HG02759 (cell line): ENCODE results near the gene AKR1C3.
"Not testable (repeated sequence)": the region's sequence is repeated elsewhere in the genome, so short reads cannot be mapped to it uniquely, and the experiment has no call there.

ENCODE experiments used
- ATAC-seq: cut with Tn5 transposase; IDR thresholded peaks from one replicate; pipeline ENCODE4 v1.9.1; 2021; ENCODE audit warnings: mild to moderate bottlenecking, moderate library complexity; ENCODE audit not compliant: unreplicated experiment

The AKR1C3 gene

DNA sequence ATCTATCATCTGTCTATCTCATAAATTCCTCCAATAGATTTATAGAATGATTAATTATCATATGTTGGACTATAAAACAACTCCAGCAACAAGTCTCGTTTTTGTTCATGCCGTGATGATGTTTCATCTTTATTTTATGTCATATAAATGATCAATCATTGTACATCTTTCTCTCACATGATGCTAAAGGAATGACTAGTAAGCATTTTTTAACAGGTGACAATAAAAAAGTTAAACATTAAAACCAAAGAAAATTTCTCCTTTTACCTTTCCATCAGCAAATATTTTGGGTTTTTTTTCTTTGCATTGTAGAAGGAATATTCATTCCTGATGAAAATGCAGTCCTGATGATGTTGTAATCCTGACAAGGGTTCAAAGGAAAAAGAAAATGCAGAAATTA lies 41.4 kb downstream of the AKR1C3 start:
- no peak for ATAC-seq

DNA sequence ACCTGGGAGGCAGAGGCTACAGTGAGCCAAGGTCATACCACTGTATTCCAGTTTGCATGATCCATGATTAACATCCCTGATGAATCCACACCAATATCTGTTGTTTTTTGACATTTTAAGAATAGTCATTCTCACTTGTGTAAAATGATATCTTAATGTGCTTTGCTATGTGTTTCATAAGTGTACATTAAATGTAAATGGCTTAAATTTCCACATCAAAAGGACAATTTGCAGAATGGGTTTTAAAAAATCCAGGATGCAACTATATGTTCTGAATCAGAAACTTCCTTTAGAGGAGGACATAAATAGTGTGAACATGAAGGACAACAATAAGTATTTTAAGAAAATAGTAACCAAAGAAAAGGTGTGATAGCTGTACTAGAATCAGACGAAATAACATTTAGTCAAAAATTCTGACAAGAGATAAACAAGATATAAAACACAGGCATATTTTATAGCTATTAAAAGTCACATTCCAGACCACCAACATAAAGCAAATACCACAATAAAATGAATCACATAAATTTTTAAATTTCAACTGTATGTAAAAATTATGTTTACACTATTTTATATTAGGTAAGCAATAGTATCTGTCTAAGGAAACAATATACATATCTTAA lies 42.4 kb downstream of the AKR1C3 start:
- no peak for ATAC-seq

DNA sequence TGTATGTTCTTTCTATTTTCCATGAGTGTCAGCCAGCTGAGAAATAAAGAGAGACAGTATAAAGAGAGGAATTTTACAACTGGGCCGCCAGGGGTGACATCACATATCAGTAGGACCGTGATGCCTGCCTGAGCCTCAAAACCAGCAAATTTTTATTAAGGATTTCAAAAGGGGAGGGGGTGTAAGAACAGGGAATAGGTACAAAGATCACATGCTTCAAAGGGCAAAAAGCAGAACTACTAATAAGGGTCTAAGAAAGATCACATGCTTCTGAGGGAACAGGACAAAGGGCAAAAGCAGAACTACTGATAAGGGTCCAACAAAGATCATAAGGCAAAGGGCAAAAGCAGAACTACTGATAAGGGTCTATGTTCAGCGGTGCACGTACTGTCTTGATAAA lies 43.5 kb downstream of the AKR1C3 start:
- ATAC-seq, result not testable (repeated sequence)

DNA sequence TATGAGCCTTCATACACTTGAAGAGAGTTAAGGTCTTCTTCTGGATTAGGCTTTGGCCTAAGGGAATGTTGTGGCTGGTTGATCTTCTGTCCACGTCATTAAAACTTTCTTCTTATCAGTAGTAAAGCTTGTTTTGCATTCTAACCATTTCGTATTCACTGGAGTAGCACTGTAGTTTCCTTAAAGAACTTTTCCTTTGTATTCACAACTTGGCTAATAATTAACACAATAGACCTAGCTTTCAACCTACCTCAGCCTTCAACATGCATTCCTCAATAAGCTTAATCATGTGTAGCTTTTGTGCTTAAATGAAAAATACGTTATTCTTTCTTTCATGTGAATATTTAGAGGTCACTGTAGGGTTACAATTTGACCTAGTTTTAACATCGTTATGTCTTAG lies 48.0 kb downstream of the AKR1C3 start:
- ATAC-seq, result no peak

DNA sequence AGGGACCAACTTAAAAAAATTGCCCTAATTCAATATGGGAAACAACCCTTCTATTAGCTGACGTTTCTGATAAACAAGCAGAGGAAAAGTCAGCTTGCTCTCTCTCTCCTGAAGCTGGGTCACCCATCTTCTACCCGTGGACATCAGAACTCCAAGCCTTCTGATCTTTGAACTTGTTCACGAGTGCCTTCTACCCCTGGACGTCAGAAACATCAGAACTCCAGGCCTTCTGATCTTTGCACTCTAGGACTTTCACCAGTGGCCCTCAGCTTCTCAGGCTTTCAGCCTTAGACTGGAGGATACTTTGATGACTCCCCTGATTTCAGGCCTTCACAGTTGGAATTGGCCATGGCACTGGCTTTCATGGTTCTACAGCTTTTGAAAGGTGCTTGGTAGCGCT lies 48.9 kb downstream of the AKR1C3 start:
- ATAC-seq, result no peak

DNA sequence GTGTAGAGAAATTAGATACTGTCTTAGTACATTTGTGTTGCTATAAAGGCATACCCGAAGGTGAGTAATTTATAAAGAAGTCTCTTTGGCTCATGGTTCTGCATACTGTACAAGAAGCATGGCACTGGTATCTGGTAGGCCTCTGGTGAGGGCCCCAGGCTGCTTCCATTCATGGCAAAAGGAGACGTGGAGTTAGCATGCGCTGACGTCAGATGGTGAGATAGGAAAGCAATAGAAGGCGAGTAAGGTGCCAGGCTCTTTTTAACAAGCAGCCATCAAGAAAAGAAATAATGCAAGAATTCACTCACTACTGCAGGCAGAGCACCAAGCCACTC lies 52.7 kb downstream of the AKR1C3 start:
- no peak for ATAC-seq

DNA sequence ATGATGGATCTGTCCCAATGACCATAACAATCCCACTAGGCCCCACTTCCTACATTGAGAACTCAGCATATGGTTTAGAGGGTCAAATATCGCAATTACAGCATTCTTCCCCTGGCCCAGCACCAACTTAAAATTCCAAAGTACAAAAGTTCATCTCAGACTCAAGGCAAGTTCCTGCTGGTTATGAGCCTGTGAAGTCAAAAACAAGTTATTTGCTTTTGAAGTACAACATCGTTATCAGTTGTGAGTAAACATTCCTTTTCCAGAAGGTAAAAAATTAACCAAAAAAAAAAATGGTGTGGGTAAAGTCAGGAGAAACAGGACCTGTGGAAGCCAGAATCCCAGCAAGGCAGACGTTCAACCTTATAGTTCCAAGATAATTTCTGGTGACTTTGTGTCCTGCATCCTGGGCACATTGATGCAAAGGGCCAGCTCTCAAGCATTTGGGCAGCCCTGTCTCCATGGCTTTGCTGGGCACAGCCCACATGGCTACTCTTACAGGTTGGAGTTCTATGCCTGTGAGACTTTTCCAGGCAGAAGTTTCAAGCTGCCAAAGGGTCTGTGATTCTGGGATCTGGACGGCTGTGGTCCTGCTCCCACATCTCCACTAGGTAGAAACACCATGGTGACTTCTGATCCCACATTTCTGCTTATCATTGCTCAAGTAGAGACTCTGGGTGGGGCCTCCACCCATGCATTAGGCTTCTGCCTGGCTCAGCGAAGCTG lies 53.2 kb downstream of the AKR1C3 start:
- ATAC-seq, result no peak

DNA sequence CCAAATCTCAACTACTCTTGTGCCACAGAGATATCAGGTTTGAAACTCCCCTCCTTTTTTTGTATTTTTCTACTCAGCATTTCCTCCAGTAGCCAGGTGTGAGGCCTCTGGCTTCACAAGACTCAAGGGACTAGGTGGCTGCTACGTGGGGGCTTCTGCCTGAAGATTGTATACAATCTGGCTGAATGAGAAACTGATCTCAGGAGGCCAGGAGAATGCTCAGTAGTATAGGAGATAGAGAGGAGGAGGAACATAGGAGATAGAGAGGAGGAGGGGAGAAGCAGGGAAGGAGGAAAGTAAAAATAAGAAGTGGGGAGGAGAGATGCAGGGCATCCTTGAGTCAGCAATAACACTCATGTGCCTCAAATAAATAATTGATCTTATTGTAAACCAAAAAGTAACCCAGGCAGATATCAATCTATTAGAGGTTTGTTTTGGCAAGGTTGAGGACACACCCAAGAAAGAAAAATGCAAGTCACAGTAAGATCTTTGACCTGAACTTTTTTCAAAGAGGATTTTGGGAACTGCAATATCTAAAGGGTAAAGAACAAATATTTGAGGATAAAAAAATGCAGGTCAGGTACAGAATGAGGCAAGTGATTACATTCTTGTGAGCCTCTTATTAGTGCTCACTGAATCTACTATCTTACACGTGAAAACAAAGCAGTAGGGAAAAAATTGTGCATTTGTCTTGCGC lies 53.9 kb downstream of the AKR1C3 start:
- no peak for ATAC-seq

DNA sequence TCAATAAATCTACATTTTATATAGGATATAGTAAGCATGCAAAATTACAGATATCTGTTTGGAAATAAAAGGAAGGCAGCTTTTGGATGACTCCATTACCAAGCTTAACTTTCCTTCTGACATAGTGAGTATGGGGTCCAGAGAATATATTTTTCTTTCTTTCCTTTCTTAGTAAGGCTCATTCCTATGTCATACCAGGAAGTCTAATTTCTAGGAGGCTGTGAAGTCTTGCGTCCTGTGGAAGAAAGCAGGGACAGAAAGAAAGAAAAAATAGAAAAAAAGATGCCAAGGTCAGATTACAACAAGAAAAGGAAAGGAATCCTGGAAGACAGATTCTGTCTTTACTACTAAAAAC lies 54.4 kb downstream of the AKR1C3 start:
- ATAC-seq, result no peak

DNA sequence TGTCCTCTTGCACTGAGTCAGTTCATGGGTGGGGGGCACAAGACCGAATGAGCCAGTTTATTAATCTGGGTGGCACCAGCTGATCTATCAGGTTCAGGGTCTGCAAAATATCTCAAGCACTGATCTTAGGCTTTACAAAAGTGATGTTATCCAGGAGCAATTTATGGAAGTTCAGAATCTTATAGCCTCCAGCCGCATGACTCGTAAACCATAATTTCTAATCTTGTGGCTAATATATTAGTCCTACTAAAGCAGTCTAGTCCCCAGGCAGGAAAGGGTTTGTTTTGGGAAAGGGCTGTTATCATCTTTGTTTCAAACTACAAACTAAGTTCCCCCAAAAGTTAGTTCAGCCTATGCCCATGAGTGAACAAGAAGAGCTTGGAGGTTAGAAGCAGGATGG lies 56.9 kb downstream of the AKR1C3 start:
- ATAC-seq, result no peak

DNA sequence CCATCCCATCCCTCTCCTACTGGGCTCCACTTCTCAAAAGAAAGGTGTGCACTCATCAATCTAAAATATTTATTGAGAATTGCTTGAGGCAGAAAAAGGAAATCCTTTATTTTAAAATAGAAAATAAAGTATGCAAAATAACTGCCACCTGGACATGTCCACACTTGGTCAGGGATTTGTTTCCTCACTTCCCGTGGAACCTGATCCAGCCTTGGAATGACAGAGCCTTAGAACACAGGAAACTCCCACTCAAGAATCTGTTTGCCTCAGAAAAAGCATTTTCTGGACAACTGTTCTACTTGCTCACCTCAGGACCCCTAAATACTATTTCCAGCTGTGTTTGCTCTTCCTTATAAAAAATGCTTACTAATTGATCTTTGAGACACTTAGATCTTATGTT lies 61.7 kb downstream of the AKR1C3 start:
- ATAC-seq, result no peak
